GM19397 (cell line): ENCODE data around the gene SLC24A5.

Experiments
- ATAC-seq: cut with Tn5 transposase; IDR thresholded peaks from one replicate; pipeline ENCODE4 v1.9.1; 2021; ENCODE audit warnings: mild to moderate bottlenecking, moderate library complexity; ENCODE audit not compliant: unreplicated experiment

The SLC24A5 gene

GRCh38 chr15:48185529-48185928 is 64.7 kb downstream of the SLC24A5 start:
- ATAC-seq, result no peak

- no peak for ATAC-seq
These were observed 65.5 kb downstream of the SLC24A5 start for GRCh38 chr15:48186271-48186670.

GRCh38 chr15:48190932-48191573 is 70.3 kb downstream of the SLC24A5 start:
- no peak for ATAC-seq

- ATAC-seq, result no peak
These were observed 70.9 kb downstream of the SLC24A5 start, which contains the start of gene CTXN2 for GRCh38 chr15:48191574-48192225. Gene CTXN2 (plus strand): TSS chr15:48191665. CDS start chr15:48201301, 9,636 bp downstream.
